ENCODE data around the gene ACP1.
A peak's percentile ranks its signal among the peaks of the same experiment; 100 is the strongest.

Gene ACP1

DNA sequence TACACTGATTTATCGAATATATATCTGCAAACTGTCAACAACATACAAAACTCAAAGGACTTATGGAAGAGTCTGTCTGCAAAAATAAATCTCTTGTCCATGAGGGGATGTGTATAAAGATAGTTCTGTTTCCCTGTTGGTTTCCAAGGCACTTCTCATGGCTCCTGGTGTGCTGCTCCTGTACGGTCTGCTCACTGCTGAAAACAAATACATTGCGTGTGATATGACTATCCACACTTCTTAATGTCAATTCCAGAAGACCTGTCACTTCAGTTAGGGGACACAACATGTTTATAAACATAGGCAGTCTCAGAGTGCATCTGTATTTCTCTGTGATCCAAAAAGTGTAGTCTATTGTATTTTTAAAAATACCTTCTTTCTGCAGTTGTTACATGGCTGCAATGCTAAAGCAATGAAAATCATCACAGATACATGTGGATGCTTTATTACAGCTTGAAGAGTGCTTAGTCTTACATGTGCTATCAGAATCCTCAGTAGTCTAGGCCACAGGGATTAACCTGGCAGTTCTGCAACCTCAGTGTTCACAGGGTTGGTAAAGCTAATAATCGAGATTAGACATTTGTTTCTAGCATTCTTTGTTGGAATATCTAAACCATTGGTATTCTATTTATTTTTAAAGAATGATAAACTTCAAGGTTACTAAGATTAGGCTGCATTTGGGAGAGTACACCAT is 15.4 kb downstream of the ACP1 start:
- H3K4me1 ChIP-seq (ENCODE audit: insufficient read depth, low read length): peaks cover 14% of the 10 kb centered on the region; the same call in 1 of the 2 replicates
- H3K9me3 ChIP-seq (ENCODE audit: control insufficient read depth, insufficient read depth, low read length): no peaks in the 10 kb centered on the region
- no peak overlapping the region for H3K9ac ChIP-seq (ENCODE audit: low read depth, low read length)
- H3K36me3 ChIP-seq (ENCODE audit: insufficient read depth, low read length): peaks cover 19% of the 10 kb centered on the region

DNA sequence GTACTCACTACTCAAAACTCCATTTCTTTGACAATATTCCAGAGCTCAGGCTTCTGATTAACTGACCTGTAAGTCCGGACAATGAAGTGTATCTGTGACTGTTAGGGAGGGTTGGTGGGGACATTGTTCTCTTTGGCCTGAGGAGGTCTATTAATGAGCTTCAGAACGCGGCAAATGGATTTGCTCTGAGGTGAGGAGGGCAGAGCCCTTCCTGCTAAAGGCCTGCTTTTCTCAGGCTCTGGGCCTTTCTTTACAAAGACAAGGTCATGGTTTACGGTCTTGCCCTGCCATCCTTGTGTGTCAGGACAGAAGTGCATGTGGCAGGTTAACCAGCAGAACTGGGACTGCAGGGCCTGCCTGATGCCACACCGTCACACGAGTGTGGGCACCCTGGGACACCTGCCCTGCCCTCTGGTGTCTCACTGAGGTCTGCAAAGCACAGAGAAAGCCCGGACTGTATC is 15.9 kb downstream of the ACP1 start:
- H3K4me1 ChIP-seq (ENCODE audit: insufficient read depth, low read length): peaks cover 19% of the 10 kb centered on the region
- no peak overlapping the region for H3K9ac ChIP-seq (ENCODE audit: low read depth, low read length)
- peaks cover 19% of the 10 kb centered on the region for H3K36me3 ChIP-seq (ENCODE audit: insufficient read depth, low read length)
- H3K9me3 ChIP-seq (ENCODE audit: control insufficient read depth, insufficient read depth, low read length): no peaks in the 10 kb centered on the region

DNA sequence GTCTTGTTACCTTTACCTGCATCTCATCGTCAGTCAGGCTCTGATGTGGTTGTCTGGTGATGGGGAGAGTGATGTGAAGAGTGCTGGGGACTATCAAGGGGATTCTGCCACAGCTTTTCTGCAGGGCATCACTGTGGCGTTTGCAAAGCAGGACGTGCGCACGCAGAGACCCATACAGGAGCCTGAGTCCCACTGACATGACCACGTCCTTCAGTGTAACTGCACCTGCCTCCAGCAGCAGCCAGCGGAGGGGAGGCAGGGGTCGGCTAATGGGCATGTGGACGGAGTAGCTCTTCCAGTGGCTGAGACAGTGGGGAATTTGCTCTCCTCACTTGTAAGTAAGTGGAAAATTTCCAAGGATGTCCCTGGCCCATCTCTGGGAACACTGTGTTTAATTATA is 16.6 kb downstream of the ACP1 start:
- peaks cover 26% of the 10 kb centered on the region for H3K4me1 ChIP-seq (ENCODE audit: insufficient read depth, low read length)
- H3K9ac ChIP-seq (ENCODE audit: low read depth, low read length): no peak overlapping the region
- H3K9me3 ChIP-seq (ENCODE audit: control insufficient read depth, insufficient read depth, low read length): no peaks in the 10 kb centered on the region
- peaks cover 19% of the 10 kb centered on the region for H3K36me3 ChIP-seq (ENCODE audit: insufficient read depth, low read length)

DNA sequence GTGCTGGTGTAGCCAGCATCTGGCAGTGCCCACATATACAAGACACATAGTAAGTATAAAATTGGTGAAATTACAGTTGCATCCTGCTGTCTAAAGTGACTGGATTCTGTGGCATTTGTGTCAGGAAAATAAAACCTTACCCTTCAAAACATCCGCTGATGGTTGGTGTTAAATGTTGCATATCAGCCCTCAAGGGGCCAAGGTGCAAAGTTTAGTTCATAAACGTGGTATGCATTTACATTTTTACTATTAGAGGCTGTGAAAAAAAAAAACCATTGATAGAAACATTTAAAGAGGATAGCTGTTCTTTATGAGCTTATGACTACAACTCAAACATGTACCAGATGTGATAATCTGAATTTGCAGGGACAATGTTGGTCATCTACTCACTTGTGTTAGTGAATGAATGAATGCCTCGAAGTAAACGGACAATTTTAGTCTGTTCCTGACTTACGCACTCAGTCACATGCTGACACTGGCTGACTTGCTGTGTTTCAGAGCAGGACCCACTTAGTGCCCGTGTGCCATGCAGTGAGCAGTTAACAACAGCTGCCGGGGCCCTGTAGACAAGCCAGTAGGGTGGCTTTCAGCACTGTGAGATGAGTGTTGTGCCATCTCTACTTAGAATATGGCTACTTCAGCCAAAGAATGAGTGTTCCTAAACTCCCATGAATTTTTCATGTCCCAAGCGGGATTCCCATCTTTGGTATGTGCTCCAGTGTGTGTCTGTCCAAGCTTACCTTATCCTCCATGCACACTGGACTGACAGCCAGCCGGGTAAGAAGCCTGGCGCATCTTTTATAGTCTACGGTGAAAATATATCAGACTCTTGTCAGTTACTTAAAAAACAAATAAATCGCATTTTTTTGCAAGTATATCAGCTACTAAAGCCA is 17.9 kb downstream of the ACP1 start:
- H3K9ac ChIP-seq (ENCODE audit: low read depth, low read length): no peak overlapping the region
- H3K9me3 ChIP-seq (ENCODE audit: control insufficient read depth, insufficient read depth, low read length): no peaks in the 10 kb centered on the region
- H3K4me1 ChIP-seq (ENCODE audit: insufficient read depth, low read length): peaks cover 27% of the 10 kb centered on the region
- H3K36me3 ChIP-seq (ENCODE audit: insufficient read depth, low read length): peaks cover 12% of the 10 kb centered on the region; the same call in 1 of the 2 replicates

DNA sequence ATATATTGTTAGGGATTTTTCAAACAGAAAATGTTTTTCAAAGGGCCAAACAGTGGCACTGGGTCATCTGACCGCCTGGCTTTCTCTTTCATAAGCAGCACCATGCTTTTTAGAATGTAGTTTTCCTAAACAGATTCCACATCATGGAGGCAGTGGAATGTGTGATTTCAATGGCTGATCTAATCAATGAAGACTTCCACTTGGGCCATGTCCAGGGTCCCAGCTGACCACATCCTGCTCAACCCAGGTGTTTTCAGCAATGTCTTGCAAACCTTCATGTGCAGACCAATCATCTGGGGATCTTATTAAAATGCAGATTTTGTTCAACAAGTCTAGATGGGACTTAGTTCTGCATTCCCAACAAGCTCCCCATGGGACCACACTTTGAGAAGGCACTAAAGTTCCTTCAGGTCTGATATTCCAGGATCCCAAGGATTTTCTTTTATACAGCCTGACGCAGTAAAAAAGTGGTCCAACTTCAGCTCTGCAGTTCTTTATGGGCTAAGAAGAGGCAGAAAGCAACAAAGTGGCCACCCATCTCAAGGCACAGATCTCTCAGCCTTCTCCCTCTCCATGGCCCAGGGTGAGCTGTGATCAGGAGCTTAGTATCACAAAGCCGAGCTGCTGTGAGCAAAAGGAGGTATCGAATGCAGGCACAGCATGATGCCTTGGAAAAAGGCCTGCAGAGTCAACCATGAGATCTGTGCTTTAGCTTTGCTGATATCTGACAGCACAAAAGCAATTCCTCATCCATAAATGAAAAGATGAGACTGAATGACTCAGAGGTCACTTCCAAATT is 19.4 kb downstream of the ACP1 start:
- Histone ChIP-seq H3K36me3 (ENCODE audit: insufficient read depth, low read length) (peaks cover 9% of the 10 kb centered on the region; the same call in 1 of the 2 replicates), H3K9me3 (ENCODE audit: control insufficient read depth, insufficient read depth, low read length) (no peaks in the 10 kb centered on the region), H3K9ac (ENCODE audit: low read depth, low read length) (no peak overlapping the region), H3K4me1 (ENCODE audit: insufficient read depth, low read length) (peaks cover 27% of the 10 kb centered on the region)

DNA sequence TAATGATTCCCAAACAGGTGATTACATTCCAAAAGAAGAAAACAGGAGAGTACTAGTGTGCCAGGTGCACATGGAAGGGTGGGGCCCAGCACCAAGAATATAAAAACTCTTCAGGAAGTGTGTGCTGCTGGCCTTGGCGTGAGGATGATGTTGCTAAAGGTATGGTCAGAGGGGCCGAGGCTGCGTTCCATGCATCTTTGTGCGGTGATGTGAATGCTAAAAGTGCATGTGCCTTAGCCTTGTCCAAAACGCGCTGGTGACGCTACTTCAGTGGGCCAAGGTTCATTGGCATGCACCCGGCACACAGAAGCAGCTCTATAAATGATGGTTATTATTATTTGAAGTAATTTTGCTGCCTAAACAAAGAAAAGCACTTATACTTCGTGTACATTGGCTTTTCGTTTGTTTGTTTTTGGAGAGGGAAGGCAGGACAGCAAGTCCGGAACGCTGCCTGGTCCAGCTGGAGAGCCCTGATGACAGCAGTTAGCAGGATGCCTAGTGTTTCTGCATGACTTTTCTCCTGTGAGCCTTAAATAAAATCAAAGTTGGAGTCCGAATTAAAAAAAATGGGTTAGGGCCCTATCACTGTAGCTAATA is 20.2 kb downstream of the ACP1 start:
- Histone ChIP-seq H3K9me3 (ENCODE audit: control insufficient read depth, insufficient read depth, low read length) (no peaks in the 10 kb centered on the region), H3K9ac (ENCODE audit: low read depth, low read length) (no peak overlapping the region), H3K4me1 (ENCODE audit: insufficient read depth, low read length) (peaks cover 27% of the 10 kb centered on the region), H3K36me3 (ENCODE audit: insufficient read depth, low read length) (peaks cover 6% of the 10 kb centered on the region; the same call in 1 of the 2 replicates)

DNA sequence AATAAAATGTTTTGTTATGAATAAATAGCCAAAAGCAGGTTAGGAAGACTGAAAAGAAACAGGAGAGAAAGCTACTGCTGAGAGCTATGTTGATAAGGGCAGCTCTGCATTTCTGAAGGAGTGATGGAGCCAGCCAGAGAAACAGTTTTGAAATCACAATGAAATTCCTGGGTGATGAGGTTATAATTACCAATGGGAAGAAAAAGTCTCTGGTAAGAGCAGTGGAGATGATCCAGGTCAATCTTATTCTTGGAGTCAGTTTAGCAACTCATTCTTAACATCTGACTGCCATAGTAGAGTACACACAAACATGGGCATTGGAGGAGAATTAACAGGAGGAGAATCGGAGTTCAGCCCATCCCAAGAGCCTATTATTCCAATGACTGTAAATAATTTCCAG is 20.8 kb downstream of the ACP1 start:
- H3K9ac ChIP-seq (ENCODE audit: low read depth, low read length): no peak overlapping the region

DNA sequence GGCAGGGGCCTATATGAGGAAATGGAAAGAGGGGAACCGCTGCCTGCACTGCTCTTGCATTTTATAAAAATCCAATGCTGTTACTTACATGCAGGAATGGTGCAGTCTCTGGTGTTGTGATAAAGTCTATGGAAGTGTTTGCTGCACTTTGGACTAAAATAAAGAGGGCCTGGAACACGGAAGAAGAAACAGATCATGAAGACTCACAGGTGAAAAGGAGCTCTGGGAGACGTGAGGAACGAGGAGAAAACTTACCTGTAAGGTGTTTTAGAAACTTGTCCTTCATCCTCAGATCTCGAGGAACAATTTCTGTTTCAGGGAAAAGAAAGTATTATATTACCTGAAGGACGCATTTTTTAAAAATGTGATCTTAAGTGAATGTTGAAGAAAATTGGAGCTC is 21.3 kb downstream of the ACP1 start:
- H3K4me1 ChIP-seq (ENCODE audit: insufficient read depth, low read length): peaks cover 27% of the 10 kb centered on the region

More for the DNA sequence above, 20.8 kb downstream of the ACP1 start:
- Histone ChIP-seq H3K9me3 (ENCODE audit: control insufficient read depth, insufficient read depth, low read length) (no peaks in the 10 kb centered on the region), H3K36me3 (ENCODE audit: insufficient read depth, low read length) (peaks cover 6% of the 10 kb centered on the region; the same call in 1 of the 2 replicates), H3K4me1 (ENCODE audit: insufficient read depth, low read length) (peaks cover 27% of the 10 kb centered on the region)

DNA sequence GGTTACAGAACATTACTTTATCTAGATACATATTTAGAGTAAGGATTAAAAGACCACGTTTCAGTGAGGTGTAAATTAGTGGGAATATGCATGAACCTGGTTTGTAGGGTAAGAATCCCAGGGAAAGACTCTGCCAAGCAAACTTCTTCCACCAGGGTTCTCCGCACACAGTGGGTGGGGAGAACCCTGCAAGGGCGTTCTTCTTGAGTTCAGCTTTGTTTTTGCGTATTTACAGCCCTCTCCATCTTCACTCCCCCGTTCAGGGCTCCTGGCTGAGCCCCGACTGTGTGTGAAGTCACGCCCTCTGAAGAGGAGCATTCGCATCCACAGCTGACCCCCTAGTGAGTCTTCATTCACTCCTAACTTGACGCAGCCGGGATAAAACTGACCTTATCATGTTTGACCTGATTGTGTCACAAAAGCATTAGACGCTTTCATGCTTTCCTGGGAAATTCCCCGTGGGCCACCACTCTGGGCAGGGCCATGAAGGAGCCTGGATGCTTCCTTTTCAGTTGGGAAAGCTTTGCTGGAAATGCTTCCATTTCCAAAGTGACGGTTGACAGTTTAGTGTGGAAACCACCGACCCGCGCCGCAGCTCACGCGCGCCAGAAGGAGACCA is 22.1 kb downstream of the ACP1 start:
- Histone ChIP-seq H3K36me3 (ENCODE audit: insufficient read depth, low read length) (peaks cover 6% of the 10 kb centered on the region; the same call in 1 of the 2 replicates), H3K9me3 (ENCODE audit: control insufficient read depth, insufficient read depth, low read length) (no peaks in the 10 kb centered on the region), H3K4me1 (ENCODE audit: insufficient read depth, low read length) (peaks cover 27% of the 10 kb centered on the region), H3K9ac (ENCODE audit: low read depth, low read length) (peak overlapping the region; percentile 43; the same call in 1 of the 2 replicates)

More for the DNA sequence above, 21.3 kb downstream of the ACP1 start:
- Histone ChIP-seq H3K9me3 (ENCODE audit: control insufficient read depth, insufficient read depth, low read length) (no peaks in the 10 kb centered on the region), H3K36me3 (ENCODE audit: insufficient read depth, low read length) (peaks cover 6% of the 10 kb centered on the region; the same call in 1 of the 2 replicates), H3K9ac (ENCODE audit: low read depth, low read length) (no peak overlapping the region)

DNA sequence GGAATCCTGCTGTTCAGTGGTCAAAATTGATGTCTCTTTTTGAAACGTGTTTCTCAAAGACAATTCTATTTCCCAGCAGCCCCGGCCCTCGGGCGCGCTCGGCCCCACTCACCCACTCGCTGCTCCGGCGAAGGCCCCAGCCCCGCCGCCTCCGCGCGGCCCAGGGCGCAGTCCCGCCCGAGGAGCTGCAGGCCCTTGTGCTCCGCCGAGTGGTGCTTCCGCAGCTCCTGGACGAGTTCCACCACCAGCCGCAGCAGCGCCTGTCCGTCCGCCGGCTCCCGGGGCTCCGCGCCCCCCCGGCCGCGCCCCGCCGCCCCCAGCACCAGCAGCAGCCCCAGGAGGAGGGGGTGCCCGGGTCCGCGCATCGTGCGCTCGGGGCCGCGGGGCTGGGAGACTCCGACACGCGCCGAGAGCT is 22.7 kb downstream of the ACP1 start:
- peaks cover 27% of the 10 kb centered on the region for H3K4me1 ChIP-seq (ENCODE audit: insufficient read depth, low read length)
- H3K9ac ChIP-seq (ENCODE audit: low read depth, low read length): peak overlapping the region; percentile 43; the same call in 1 of the 2 replicates
- H3K9me3 ChIP-seq (ENCODE audit: control insufficient read depth, insufficient read depth, low read length): no peaks in the 10 kb centered on the region
- H3K36me3 ChIP-seq (ENCODE audit: insufficient read depth, low read length): peaks cover under 1% of the 10 kb centered on the region; the same call in 1 of the 2 replicates

DNA sequence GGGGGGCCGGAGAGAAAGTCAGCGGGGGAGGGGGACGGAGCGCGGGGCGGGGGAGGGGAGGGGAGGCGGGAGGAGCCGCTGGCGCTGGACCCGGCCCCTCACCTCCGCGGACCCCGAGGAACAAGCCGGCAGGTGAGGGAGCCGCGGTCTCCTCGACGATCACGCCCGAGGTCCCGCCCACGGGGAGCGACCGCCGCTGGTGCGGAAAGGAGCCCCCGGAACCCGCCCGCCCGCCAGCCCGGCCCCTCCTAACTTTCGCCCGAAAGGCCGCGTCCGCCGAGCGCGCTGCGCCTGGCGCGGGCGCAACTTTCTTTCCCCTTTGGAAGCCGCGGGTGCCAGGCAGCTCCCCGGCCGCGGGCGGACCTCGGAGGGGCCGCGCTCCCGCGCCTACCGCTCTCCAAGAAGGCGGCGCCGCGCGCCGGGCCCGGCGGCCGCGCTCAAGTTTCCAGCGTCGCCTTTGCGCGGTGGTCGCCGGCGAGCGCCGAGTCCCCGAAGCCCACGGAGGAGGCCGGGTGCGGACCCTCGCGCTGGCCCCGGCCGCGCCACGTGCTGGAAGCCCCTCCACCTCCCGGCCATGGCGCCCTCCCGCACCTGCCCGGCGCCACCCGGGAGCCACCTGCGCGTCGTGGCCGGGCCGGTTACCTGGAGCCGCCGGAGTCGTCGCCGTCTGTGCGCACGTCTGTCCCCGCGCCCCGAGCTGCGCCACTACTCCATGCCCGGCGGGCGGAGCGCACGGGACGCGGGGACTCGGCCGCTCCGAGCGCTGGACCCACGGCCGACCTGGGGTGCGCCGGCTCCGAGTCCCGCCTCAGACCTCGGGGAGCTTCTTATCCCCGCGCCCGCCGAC is 23.4 kb downstream of the ACP1 start, which contains the start of gene ALKAL2:
Gene ALKAL2 (minus strand): TSS at position 181 of the 847 bp plus-strand sequence. CDS start 256 bp downstream, outside the sequence.
- Histone ChIP-seq H3K4me1 (ENCODE audit: insufficient read depth, low read length) (peaks cover 27% of the 10 kb centered on the region), H3K9ac (ENCODE audit: low read depth, low read length) (peak within 1 kb of the TSS; percentile 68), H3K9me3 (ENCODE audit: control insufficient read depth, insufficient read depth, low read length) (no peaks in the 10 kb centered on the region), H3K36me3 (ENCODE audit: insufficient read depth, low read length) (no peaks in the 10 kb centered on the region)

DNA sequence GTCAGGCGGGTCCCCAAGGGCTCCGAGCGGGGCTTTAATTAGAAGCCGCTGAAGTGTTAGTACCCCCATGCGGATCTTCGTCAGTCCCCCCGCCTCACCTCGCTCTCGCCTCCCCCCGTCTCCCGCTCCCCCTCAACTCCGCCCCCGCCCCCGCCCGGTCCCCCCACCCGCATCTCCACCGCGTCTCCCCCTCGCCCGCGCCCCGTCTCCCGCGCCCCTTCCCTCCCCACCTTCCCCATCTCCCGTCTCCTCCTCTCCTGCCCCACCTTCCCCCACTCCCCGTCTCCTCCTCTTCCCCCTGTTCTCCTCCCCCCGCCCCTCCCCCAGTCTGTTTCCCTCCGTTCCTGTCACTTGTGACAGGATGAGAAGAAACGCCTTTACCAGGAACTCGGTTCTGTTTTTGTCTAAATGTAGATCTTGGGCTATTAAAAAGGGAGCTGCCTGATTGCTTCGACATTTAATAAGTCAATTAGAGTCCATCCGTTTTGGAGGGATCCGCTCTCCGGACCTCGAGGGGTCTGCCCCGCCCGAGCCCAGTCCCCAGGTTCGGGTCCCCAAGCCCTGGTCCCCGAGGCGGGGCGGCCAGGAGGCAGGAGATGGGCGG is 24.1 kb downstream of the ACP1 start:
- H3K4me1 ChIP-seq (ENCODE audit: insufficient read depth, low read length): peaks cover 22% of the 10 kb centered on the region
- no peaks in the 10 kb centered on the region for H3K36me3 ChIP-seq (ENCODE audit: insufficient read depth, low read length)
- no peaks in the 10 kb centered on the region for H3K9me3 ChIP-seq (ENCODE audit: control insufficient read depth, insufficient read depth, low read length)
- H3K9ac ChIP-seq (ENCODE audit: low read depth, low read length): peak overlapping the region; percentile 68
